HG03060 (cell line): Measurements from ENCODE around the gene CCDC32.

Experiments
- ATAC-seq: cut with Tn5 transposase; IDR thresholded peaks from one replicate; pipeline ENCODE4 v1.9.1; 2021; ENCODE audit warnings: low read depth, moderate number of reproducible peaks; ENCODE audit not compliant: unreplicated experiment

The CCDC32 gene

GRCh38 chr15:40525855-40526254 lies 39.0 kb downstream of the CCDC32 start:
- no peak for ATAC-seq

- ATAC-seq: no peak
Observed at GRCh38 chr15:40523611-40524010, 41.2 kb downstream of the CCDC32 start.

- ATAC-seq: no peak
Observed at GRCh38 chr15:40516322-40516721, 48.5 kb downstream of the CCDC32 start.

GRCh38 chr15:40513609-40514008 lies 51.2 kb downstream of the CCDC32 start:
- ATAC-seq: no peak

GRCh38 chr15:40512440-40512839 lies 52.4 kb downstream of the CCDC32 start:
- ATAC-seq: no peak

GRCh38 chr15:40511472-40512133 lies 53.2 kb downstream of the CCDC32 start:
- no peak for ATAC-seq

- ATAC-seq: no peak
Observed at GRCh38 chr15:40511093-40511471, 53.8 kb downstream of the CCDC32 start.

- ATAC-seq: no peak
Observed at GRCh38 chr15:40510201-40510600, 54.6 kb downstream of the CCDC32 start.

- no peak for ATAC-seq
Observed at GRCh38 chr15:40508216-40508615, 56.6 kb downstream of the CCDC32 start.

- no peak for ATAC-seq
Observed at GRCh38 chr15:40506964-40507571, 57.8 kb downstream of the CCDC32 start.
